ENCODE measurements around the gene VMP1.

Gene VMP1

GRCh38 chr17:59671386-59671785 lies 36.1 kb upstream of the VMP1 start:
- H3K4me3 ChIP-seq (ENCODE audit: low read depth, low read length), result no peak overlapping the region
- no peak for TF ChIP-seq MAX (IDR thresholded peaks at IDR 0.05; ENCODE audit: low read depth, low read length)
- no peak for TF ChIP-seq CTCF (IDR thresholded peaks at IDR 0.05; ENCODE audit: low read depth, low read length)
- TF ChIP-seq MYC (IDR thresholded peaks at IDR 0.05; ENCODE audit: low read depth, low read length), result no peak
- no peak for TF ChIP-seq POLR2A (IDR thresholded peaks at IDR 0.05; ENCODE audit: extremely low read depth, insufficient read length)
- no peak for DNase-seq (ENCODE audit: low read depth)

- no peak overlapping the region for H3K4me3 ChIP-seq (ENCODE audit: low read depth, low read length)
- DNase-seq (ENCODE audit: low read depth), result no peak
- no peak for TF ChIP-seq POLR2A (IDR thresholded peaks at IDR 0.05; ENCODE audit: extremely low read depth, insufficient read length)
- no peak for TF ChIP-seq CTCF (IDR thresholded peaks at IDR 0.05; ENCODE audit: low read depth, low read length)
These were observed 32.2 kb upstream of the VMP1 start for GRCh38 chr17:59675231-59675630.

- H3K4me3 ChIP-seq (ENCODE audit: low read depth, low read length), result no peak overlapping the region
- DNase-seq (ENCODE audit: low read depth), result no peak
- TF ChIP-seq MYC (IDR thresholded peaks at IDR 0.05; ENCODE audit: low read depth, low read length) (no peak), POLR2A (IDR thresholded peaks at IDR 0.05; ENCODE audit: extremely low read depth, insufficient read length) (no peak), MAX (IDR thresholded peaks at IDR 0.05; ENCODE audit: low read depth, low read length) (no peak), CTCF (IDR thresholded peaks at IDR 0.05; ENCODE audit: low read depth, low read length) (no peak)
These were observed 30.7 kb upstream of the VMP1 start for GRCh38 chr17:59676716-59677115.

GRCh38 chr17:59678918-59679317 lies 28.5 kb upstream of the VMP1 start:
- no peak for TF ChIP-seq MAX (IDR thresholded peaks at IDR 0.05; ENCODE audit: low read depth, low read length)
- TF ChIP-seq MYC (IDR thresholded peaks at IDR 0.05; ENCODE audit: low read depth, low read length), result no peak
- no peak for TF ChIP-seq POLR2A (IDR thresholded peaks at IDR 0.05; ENCODE audit: extremely low read depth, insufficient read length)
- TF ChIP-seq CTCF (IDR thresholded peaks at IDR 0.05; ENCODE audit: low read depth, low read length), result no peak
- H3K4me3 ChIP-seq (ENCODE audit: low read depth, low read length), result no peak overlapping the region
- no peak for DNase-seq (ENCODE audit: low read depth)

GRCh38 chr17:59680314-59680713 lies 27.1 kb upstream of the VMP1 start:
- DNase-seq (ENCODE audit: low read depth), result no peak
- H3K4me3 ChIP-seq (ENCODE audit: low read depth, low read length), result no peak overlapping the region
- no peak for TF ChIP-seq MAX (IDR thresholded peaks at IDR 0.05; ENCODE audit: low read depth, low read length)
- no peak for TF ChIP-seq CTCF (IDR thresholded peaks at IDR 0.05; ENCODE audit: low read depth, low read length)
- no peak for TF ChIP-seq MYC (IDR thresholded peaks at IDR 0.05; ENCODE audit: low read depth, low read length)
- TF ChIP-seq POLR2A (IDR thresholded peaks at IDR 0.05; ENCODE audit: extremely low read depth, insufficient read length), result no peak

- no peak for DNase-seq (ENCODE audit: low read depth)
- no peak overlapping the region for H3K4me3 ChIP-seq (ENCODE audit: low read depth, low read length)
- no peak for TF ChIP-seq POLR2A (IDR thresholded peaks at IDR 0.05; ENCODE audit: extremely low read depth, insufficient read length)
- TF ChIP-seq MYC (IDR thresholded peaks at IDR 0.05; ENCODE audit: low read depth, low read length), result no peak
- TF ChIP-seq MAX (IDR thresholded peaks at IDR 0.05; ENCODE audit: low read depth, low read length), result no peak
- TF ChIP-seq CTCF (IDR thresholded peaks at IDR 0.05; ENCODE audit: low read depth, low read length), result no peak
These were observed 24.2 kb upstream of the VMP1 start for GRCh38 chr17:59683283-59683682.

All from NB4 (cell line).